Endothelial cell of umbilical vein (primary cell): ENCODE data around the gene HHEX. TPM values are rescaled to one million over a fixed set of nuclear protein-coding genes. Genes with fewer than 3 reads are reported as not detected.

ENCODE experiments used
- Bru-seq: library from RNA; stranded (reverse); fragments of 400-500 nt; gene quantifications from one replicate; lab custom pipeline; 2021; lab: Mats Ljungman, UMichigan
- BruChase-seq, 2 experiments: library from RNA; stranded (reverse); fragments of 400-500 nt; gene quantifications; one replicate each; lab custom pipeline; 2021; lab: Mats Ljungman, UMichigan
- BruUV-seq: library from RNA; stranded (reverse); fragments of 400-500 nt; replicated peaks from 2 replicates; lab custom pipeline; 2021; lab: Mats Ljungman, UMichigan
- CTCF ChIA-PET: fragments of 300-600, 350-600 bp; sonication (Branson Sonifier 250); formaldehyde crosslinking; loops from one replicate; lab custom pipeline; 2021; ENCODE audit warnings: antibody characterized with exemption, inconsistent platforms; lab: Charles Lee
- POLR2A ChIA-PET: fragments of 300-600, 350-600 bp; sonication (Branson Sonifier 250); formaldehyde crosslinking; loops from one replicate; lab custom pipeline; 2021; ENCODE audit warnings: antibody characterized with exemption, inconsistent platforms; lab: Charles Lee
- DNase-seq: peaks from one replicate; pipeline ENCODE4 v3.0.0-alpha.2; 2011; ENCODE audit warnings: low read depth, low spot score
- FAIRE-seq: peaks from 2 replicates; lab custom pipeline; 2011; peaks lifted over from hg19 to GRCh38; lab: Jason Lieb, UNC
- H2AFZ ChIP-seq: 2 replicates; pipeline ENCODE4 v1.6.0; 2012; ENCODE audit warnings: low read depth, low read length, control low read depth, inconsistent platforms
- H3K27ac ChIP-seq: 2 replicates; pipeline ENCODE4 v1.5.1; 2011; ENCODE audit warnings: low read depth, mild to moderate bottlenecking, control low read depth, low read length, moderate library complexity; ENCODE audit not compliant: insufficient read depth
- H3K27me3 ChIP-seq, 2 experiments: 2 replicates each; pipeline versions ENCODE4 v1.6.0 to v1.6.1; 2011; ENCODE audit warnings: low read length in 2 of 2, mixed read lengths in 1 of 2; ENCODE audit not compliant: control insufficient read depth in 2 of 2, insufficient read depth in 2 of 2
- H3K36me3 ChIP-seq, 2 experiments: 2 replicates in 1 of 2; 3 replicates in 1 of 2; pipeline ENCODE4 v1.5.1; 2011; ENCODE audit warnings: low read length in 2 of 2, mild to moderate bottlenecking in 1 of 2, moderate library complexity in 1 of 2; ENCODE audit not compliant: control insufficient read depth in 2 of 2, insufficient read depth in 2 of 2; ENCODE audit errors: extremely low read depth in 1 of 2
- H3K4me1 ChIP-seq: 3 replicates; pipeline ENCODE4 v1.5.1; 2011; ENCODE audit warnings: mild to moderate bottlenecking, low read length; ENCODE audit not compliant: control insufficient read depth, insufficient read depth; ENCODE audit errors: extremely low read depth
- H3K4me2 ChIP-seq: 2 replicates; pipeline ENCODE4 v1.6.1; 2011; ENCODE audit warnings: low read length, control low read depth, mixed read lengths; ENCODE audit not compliant: insufficient read depth
- H3K4me3 ChIP-seq, 3 experiments: fragments of 200-600 bp in 1 of 3; sonication (generic), shearing (Covaris generic) in 1 of 3; replicated peaks in 1 of 3; 2 replicates each; pipeline ENCODE4 v1.5.1; 2011 to 2016; ENCODE audit warnings: control low read depth in 3 of 3, low read length in 3 of 3, mild to moderate bottlenecking in 2 of 3, inconsistent platforms in 1 of 3, low read depth in 1 of 3, moderate library complexity in 1 of 3; ENCODE audit not compliant: insufficient read depth in 1 of 3
- H3K79me2 ChIP-seq: 2 replicates; pipeline ENCODE4 v1.6.0; 2012; ENCODE audit warnings: low read length, inconsistent platforms; ENCODE audit not compliant: control insufficient read depth, insufficient read depth
- H3K9ac ChIP-seq: replicated peaks from 2 replicates; pipeline ENCODE3; 2011; ENCODE audit warnings: low read length, control low read depth; ENCODE audit not compliant: insufficient read depth; ENCODE audit errors: extremely low read depth
- H3K9me1 ChIP-seq: replicated peaks from 3 replicates; pipeline ENCODE4 v1.6.0; 2011; ENCODE audit warnings: mild to moderate bottlenecking, low read length; ENCODE audit not compliant: control insufficient read depth, insufficient read depth; ENCODE audit errors: extremely low read depth
- H3K9me3 ChIP-seq: replicated peaks from 2 replicates; pipeline ENCODE4 v1.5.1; 2012; ENCODE audit warnings: low read length, inconsistent platforms; ENCODE audit not compliant: control insufficient read depth, insufficient read depth
- H4K20me1 ChIP-seq: replicated peaks from 2 replicates; pipeline ENCODE3; 2011; ENCODE audit warnings: mild to moderate bottlenecking, low read length; ENCODE audit not compliant: control insufficient read depth, insufficient read depth; ENCODE audit errors: extremely low read depth
- CTCF ChIP-seq, 2 donors: IDR thresholded peaks; 1 replicate in 1 of 2; 2 replicates in 1 of 2; pipeline ENCODE4 v1.5.1; 2011; ENCODE audit warnings: low read length in 2 of 2, mild to moderate bottlenecking in 2 of 2, moderate library complexity in 2 of 2, control low read depth in 1 of 2, inconsistent platforms in 1 of 2, low read depth in 1 of 2; ENCODE audit not compliant: insufficient read depth in 1 of 2; ENCODE audit errors: extremely low read depth in 1 of 2
- EZH2 ChIP-seq: IDR thresholded peaks from 2 replicates; pipeline ENCODE4 v1.6.1; 2012; ENCODE audit warnings: borderline replicate concordance, low read depth, mild to moderate bottlenecking, moderate library complexity, low read length, inconsistent platforms; ENCODE audit not compliant: severe bottlenecking
- GATA2 ChIP-seq: IDR thresholded peaks from 2 replicates; pipeline ENCODE4 v1.7.0; 2011; ENCODE audit warnings: low read depth, mild to moderate bottlenecking, moderate library complexity, mixed read lengths, low read length; ENCODE audit not compliant: insufficient read length, insufficient read depth
- JUN ChIP-seq: IDR thresholded peaks from 2 replicates; pipeline ENCODE4 v1.6.1; 2011; ENCODE audit warnings: borderline replicate concordance, low read depth; ENCODE audit not compliant: insufficient read length, insufficient read depth
- MYC ChIP-seq: IDR thresholded peaks from one replicate; pipeline ENCODE4 v1.6.1; 2011; ENCODE audit warnings: mild to moderate bottlenecking, low read depth, low read length
- POLR2A ChIP-seq: IDR thresholded peaks from 2 replicates; pipeline ENCODE4 v1.6.1; 2012; ENCODE audit warnings: low read depth, mild to moderate bottlenecking, control low read depth, low read length
- POLR2AphosphoS5 ChIP-seq: IDR thresholded peaks from 2 replicates; pipeline ENCODE4 v1.6.1; 2012; ENCODE audit warnings: low read depth, mild to moderate bottlenecking, control low read depth, low read length, moderate library complexity; ENCODE audit not compliant: insufficient read depth
- dilution Hi-C: fragments of 300-500 bp; cut with MboI; formaldehyde crosslinking; loops from one replicate; pipeline ENCODE4 v1.15.0; 2019; ENCODE audit warnings: low sequenced_read_pairs; ENCODE audit not compliant: extremely low pct_ligation_motif_present
- intact Hi-C: fragments of 100-400 bp; cut with micrococcal nuclease; formaldehyde crosslinking; loops from one replicate; pipeline ENCODE4 v1.10.0; 2022
- long read RNA-seq: library from polyadenylated mRNA; stranded (forward); transcript quantifications from one replicate; pipeline ENCODE4 v2.0.0, GENCODE V29; 2021
- polyA minus RNA-seq, 3 experiments: library from RNA; depleted of rRNA, polyadenylated mRNA; stranded (reverse); fragments of >200 nt; gene quantifications; 1 replicate in 1 of 3; 2 replicates in 2 of 3; pipeline ENCODE4 v1.2.3, GENCODE V29; 2011
- polyA plus RNA-seq, 4 experiments: library from polyadenylated mRNA; depleted of rRNA in 3 of 4; stranded (reverse) in 3 of 4; unstranded in 1 of 4; fragments of >200 nt; gene quantifications; 2 replicates each; pipeline versions ENCODE4 v1.2.1 to v1.2.3, GENCODE V29; 2011 to 2012; ENCODE audit warnings: missing spikeins in 1 of 4
- total RNA-seq: library from RNA; stranded (reverse); gene quantifications from 2 replicates; pipeline ENCODE4 v1.2.3, GENCODE V29; 2021

Gene HHEX
- total RNA-seq = 109 and 110 TPM in 2 replicates
- polyA plus RNA-seq = 71.6 and 81.0 TPM in 2 replicates
- 51.0 and 65.0 TPM in 2 replicates for polyA plus RNA-seq (2011; cell fraction: cytosol; rRNA removed)
- polyA plus RNA-seq (2011; cell fraction: nucleus; rRNA removed) = 164 and 236 TPM in 2 replicates
- 93.4 and 105 TPM in 2 replicates for polyA plus RNA-seq (2012)
- polyA minus RNA-seq = 87.6 and 102 TPM in 2 replicates
- 4.6 TPM for polyA minus RNA-seq (2011; cell fraction: cytosol; rRNA and poly(A)+ RNA removed)
- polyA minus RNA-seq (2011; cell fraction: nucleus; rRNA and poly(A)+ RNA removed) = 48.7 and 62.1 TPM in 2 replicates
- Bru-seq, nascent RNA = percentile 99 among the genes with signal in this experiment
- BruChase-seq, experiment 1, labeled RNA remaining after a 6-hour chase = percentile 83 among the genes with signal in this experiment
- percentile 99 among the genes with signal in this experiment for BruChase-seq, experiment 2, labeled RNA remaining after a 2-hour chase
- long read RNA-seq, transcript HHEX-203 (3 exons, 808 nt) = minor isoform, 19 of 229 reads
- long read RNA-seq, transcript HHEX-201 (4 exons, 1,727 nt) = major isoform, 166 of 229 reads
- long read RNA-seq, transcript HHEX-202 (4 exons, 1,605 nt) = minor isoform, 18 of 229 reads
- long read RNA-seq, partial matches to known transcripts = 4 of 229 reads
- long read RNA-seq, other reads (novel, unspliced or antisense) = 22 of 229 reads

- Histone ChIP-seq H3K9me3 (peaks cover 3% of the 10 kb centered on the region), H3K27ac (peak within 1 kb of the TSS; percentile 92), H3K27me3 (no peaks in the 10 kb centered on the region), H4K20me1 (peaks cover 5% of the 10 kb centered on the region), H3K4me3 (peak within 1 kb of the TSS; percentile 54 to 98 (median 91)), H3K4me2 (peak within 1 kb of the TSS; percentile 100), H2AFZ (peak within 1 kb of the TSS; percentile 21), H3K36me3 (peaks cover 0 to 20% of the 10 kb centered on the region in 2 experiments), H3K9me1 (no peaks in the 10 kb centered on the region), H3K79me2 (peaks cover 55% of the 10 kb centered on the region), H3K4me1 (peaks cover 31% of the 10 kb centered on the region), H3K9ac (peak within 1 kb of the TSS; percentile 93)
- ChIA-PET CTCF (interaction anchor here (0.6 to 5.6 kb wide), 20 partner anchors 9 to 437 kb away, joined by 3 to 61 read pairs (median 5); partner anchors contain the start of genes EXOC6 and IDE), POLR2A (interaction anchor here (0.6 to 3.7 kb wide), 10 partner anchors 9 to 149 kb away, joined by 3 to 24 read pairs (median 3); no protein-coding TSS in a partner anchor)
- intact Hi-C loops (loop anchor here (1.0 to 2.0 kb wide), 7 partner anchors 67 to 183 kb away; no protein-coding TSS in a partner anchor), dilution Hi-C loops (no loop called here)
- DNase-seq (peak; percentile 80), FAIRE-seq (peak; percentile 42)
- BruUV-seq = no TSS peak
- TF ChIP-seq EZH2 (no peak), GATA2 (no peak), CTCF (IDR thresholded peaks at IDR 0.05; ENCODE audit: extremely low read depth in 1 of 2, insufficient read depth in 1 of 2, low read depth in 1 of 2, low read length in 2 of 2) (no peak), MYC (no peak), JUN (no peak), POLR2A (peak; percentile 98), POLR2AphosphoS5 (peak; percentile 99)
These were observed at the start of gene HHEX for GRCh38 chr10:92689663-92690210. TSS of gene HHEX (plus strand) at chr10:92689955. CDS start at chr10:92689987, 32 bp downstream.
